Uterus (tissue), 2 donors: ENCODE data around the gene WNT9A.

Source experiments
- CTCF ChIP-seq, 4 experiments: fragments of 200-600 bp in 2 of 4; fragments of 450-650 bp in 2 of 4; sonication (generic) in 2 of 4; IDR thresholded peaks; one replicate each; pipeline ENCODE4 v1.5.1; 2016 to 2019; ENCODE audit warnings: antibody characterized with exemption in 4 of 4, mild to moderate bottlenecking in 2 of 4, moderate library complexity in 1 of 4
- POLR2A ChIP-seq, 2 donors: fragments of 450-650 bp; IDR thresholded peaks; one replicate each; pipeline ENCODE4 v1.6.1; 2016; ENCODE audit warnings: antibody characterized with exemption in 2 of 2, mild to moderate bottlenecking in 1 of 2, moderate library complexity in 1 of 2

GRCh38 chr1:227869851-227870305 is 77.9 kb downstream of the WNT9A start:
- TF ChIP-seq POLR2A (IDR thresholded peaks at IDR 0.05), result no peak
- no peak for TF ChIP-seq CTCF (IDR thresholded peaks at IDR 0.05)
